ENCODE results near the gene DGKQ.
A peak's percentile ranks its signal among the peaks of the same experiment; 100 is the strongest.

The DGKQ gene

GRCh38 chr4:995311-996026 lies 22.1 kb upstream of the DGKQ start:
- no peak for DNase-seq

DNA sequence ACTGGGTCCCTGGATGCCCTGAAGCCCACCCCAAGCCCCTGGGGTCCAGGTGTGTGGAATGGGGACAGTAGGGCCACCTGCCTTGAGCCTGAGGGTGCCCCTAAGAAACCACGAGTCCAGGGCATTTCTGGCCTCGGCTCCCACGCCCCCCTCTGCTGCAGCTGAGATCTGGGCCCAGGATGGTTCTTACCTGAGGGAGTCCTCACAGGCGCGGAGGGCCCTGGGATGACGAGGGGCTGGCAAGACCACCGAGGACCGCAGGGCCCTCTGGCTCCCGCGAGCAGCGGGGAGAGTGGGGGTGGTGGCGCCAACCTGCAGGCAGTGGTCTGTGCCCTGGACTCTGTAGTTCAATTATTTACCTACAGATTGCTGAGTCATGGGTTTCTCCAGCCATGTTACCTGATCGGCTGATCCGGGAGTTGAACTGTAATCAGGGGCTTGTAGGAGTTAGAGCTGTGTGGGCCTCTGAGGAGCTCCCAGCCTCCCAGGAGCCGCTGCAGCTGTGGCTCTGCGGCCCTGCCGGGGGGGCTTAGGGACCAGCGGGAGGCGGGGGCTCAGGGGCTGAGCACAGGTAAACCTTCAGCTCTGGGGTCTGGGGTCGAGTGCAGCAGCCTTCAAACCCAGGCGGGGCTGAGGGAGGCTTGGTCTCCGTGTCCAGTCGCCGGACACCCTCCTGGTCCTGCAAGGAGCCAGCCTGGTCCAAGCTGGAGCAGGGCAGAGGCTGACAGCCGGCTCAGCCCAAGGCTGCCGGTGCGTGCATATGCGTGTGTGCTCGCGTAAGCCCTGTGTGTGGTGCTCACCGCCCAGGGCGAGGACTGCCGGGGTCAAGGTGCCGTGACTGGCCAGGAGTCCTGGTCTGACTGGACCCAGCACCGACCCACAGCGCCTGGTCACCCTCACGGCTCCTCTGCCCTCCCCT lies 20.0 kb upstream of the DGKQ start, which contains the start of gene SLC26A1:
TSS of gene SLC26A1 (minus strand) at position 294 of the 919 bp plus-strand sequence. CDS start 1,701 bp downstream, outside the sequence.
- no peak for DNase-seq

GRCh38 chr4:992297-993110 lies 19.1 kb upstream of the DGKQ start:
- no peak for DNase-seq

DNA sequence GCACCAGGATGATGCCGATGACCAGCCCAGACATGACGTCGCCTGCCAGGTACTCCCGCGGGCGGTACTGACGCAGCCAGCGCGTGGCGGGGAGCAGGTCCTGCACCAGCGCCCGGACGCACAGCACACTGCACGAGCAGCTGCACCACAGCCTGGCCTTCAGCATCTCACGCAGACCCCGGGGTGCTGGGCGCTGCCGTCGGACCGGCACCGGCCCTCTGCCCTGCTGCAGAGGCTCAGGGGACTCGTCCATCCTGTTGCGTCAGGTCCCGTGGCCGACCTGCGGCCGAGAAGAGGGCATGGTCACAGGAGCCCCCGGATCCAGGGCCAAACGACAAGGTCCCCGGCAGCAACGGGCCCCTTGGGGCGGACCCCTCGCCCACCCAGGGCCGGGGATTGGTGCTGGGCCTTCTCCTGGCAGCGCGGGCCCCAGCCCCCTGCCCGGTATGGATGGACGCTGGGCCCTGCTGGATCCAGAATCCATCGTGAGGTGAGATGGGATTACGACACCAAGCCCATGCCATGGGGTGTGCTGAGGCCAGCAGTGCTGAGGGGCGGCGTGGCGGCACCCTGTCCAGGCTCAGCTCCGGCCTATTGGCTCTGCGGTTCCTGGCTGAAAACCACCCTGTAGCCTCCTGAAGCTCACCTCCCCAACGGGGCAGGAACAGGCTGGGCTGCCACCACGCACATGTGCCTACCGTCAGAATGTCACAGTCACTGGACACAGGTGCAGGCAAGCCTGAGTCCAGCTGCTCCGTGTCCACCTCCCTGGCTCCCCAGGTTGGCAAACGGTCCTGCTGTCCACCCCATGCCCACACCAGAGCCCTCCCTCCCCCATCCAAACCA lies 18.3 kb upstream of the DGKQ start:
- no peak for DNase-seq

DNA sequence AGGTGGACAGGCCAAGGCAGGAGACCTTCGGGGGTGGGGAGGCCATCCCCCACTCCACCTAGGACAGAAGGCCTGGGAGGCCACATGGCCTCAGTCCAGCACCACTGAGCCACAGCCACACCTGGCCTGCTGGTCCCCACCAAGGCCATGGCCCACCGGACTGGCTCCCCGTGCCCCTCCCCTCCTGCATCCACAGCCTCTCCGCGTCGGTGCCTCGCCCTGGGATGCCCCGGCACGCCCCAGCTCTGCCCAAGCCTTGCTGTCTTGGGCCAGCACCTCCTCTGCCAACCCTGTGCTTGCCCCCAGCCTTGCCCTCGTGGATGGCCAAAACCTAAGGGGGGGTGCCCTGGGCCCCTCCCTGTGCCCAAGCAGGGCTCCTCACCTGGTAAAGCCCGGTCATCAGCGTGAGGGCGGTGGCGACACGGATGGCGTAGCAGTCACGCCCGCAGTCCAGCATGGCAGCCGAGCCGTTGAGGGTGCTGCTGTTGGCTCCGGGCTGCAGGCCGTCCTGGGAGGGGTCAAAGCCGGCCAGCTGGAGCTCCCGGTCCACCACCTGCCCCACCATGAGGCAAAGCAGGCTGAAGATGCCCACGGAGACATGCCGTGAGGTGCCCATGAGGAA lies 17.5 kb upstream of the DGKQ start:
- DNase-seq, result no peak

DNA sequence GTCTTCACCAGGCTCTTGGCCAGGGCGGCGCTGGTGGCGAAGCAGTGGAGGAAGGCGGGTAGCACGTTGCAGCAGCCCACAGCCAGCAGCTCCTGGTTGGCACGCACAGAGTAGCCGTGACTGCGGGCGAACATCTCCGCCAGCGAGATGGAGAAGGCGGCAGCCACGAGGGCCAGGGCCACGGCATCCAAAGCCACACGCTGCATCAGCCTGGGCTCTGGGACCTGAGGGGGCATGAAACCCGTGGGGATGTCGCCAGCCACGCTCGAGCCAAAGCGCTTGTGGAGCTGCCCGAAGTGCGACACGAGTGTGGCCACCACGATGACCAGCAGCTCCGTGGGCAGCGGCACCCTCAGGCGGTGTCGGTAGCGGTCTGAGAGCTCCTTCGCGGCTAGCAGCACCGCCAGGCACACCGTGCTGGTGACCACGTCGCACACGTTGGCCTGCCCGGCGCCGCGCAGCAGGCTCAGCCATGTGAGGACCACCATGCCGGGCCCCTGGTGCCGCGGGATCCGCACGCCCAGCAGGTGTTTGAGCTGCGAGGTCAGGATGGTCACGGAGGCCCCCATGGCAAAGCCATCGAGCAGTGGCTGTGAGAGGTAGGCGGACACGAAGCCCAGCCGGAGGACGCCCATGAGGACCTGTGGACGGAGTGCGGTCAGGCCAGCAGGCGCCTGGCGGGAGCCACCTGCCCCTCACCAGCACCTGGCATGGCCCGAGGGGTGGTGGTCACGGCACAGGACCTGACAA lies 16.5 kb upstream of the DGKQ start:
- DNase-seq, result no peak

DNA sequence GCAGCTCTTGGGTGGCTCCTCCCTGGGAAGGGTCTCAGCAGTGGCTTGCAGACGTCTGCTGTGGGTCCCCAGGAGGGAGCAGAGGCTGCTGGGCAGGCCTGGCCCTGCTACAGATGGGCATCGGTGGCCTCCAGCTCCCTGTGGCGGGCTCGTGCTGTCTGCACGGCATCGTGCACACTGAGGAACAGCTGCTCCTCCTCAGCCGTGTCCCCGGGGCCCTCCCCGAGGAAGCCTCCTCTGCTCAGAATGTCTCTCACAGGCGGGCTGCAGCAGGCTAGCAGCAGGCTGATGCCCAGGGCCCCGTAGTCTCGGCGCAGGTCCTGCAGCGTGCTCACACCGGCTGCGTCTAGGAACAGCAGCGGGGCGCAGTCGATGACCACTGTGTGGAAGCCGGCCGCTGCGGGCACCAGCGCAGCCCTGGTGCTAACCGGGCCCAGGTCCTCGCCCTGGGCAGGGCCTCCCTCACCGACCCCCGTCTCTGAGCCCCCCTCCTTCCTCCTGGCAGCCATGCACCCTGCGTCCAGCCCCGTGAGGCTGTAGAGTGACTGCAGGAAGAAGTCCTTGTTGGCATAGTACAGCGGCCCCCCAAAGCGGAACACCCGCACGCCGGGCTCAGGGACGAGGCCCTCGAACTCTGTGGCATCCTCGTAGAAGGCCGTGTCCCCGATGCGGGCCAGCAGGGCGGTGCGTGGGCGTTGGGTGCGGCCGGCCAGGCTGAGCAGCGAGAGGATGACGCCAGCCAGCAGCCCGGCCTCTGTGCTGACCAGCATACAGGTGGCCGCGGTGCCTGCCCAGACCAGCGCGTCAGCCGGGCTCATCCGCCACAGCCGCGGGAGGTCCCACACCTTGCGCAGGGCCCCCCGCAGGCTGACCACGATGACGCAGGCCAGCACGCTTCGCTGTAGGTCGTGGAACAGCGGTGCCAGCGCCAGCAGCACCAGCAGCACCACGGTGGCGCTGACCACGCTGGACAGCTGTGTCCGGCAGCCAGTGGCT lies 15.7 kb upstream of the DGKQ start:
- no peak for DNase-seq

GRCh38 chr4:987624-988513 lies 14.5 kb upstream of the DGKQ start:
- DNase-seq, result no peak

DNA sequence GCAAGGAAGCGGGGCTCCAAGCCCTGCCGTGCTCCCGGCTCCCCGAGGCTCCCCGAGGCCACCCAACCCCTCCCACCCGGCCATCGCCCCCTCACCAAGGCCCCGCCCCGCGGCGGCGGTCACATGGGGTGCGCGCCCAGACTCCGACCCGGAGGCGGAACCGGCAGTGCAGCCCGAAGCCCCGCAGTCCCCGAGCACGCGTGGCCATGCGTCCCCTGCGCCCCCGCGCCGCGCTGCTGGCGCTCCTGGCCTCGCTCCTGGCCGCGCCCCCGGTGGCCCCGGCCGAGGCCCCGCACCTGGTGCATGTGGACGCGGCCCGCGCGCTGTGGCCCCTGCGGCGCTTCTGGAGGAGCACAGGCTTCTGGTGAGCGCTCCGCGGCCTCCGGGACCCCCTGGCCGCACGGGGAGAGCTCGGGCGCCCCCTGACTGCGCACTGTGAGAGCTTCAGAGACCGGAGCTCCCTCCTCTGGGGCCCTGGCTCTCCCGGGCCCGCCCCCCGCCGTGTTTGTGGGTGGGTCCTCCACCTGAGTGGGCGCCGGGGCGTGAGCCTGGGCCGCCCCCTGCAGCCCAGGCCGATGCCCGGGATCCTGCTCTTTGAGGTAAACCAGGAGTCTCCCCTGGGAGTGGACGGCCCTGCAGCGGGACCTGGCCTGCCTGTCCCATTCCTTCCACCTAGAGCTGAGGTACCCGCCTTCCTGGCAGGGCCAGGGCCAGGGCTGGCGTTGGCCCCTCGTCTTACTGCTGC lies 13.7 kb upstream of the DGKQ start, which contains the start of gene IDUA:
TSS of gene IDUA (plus strand) at position 166 of the 745 bp plus-strand sequence. CDS start at position 207, 41 bp downstream.
- DNase-seq, result peak; percentile 87

GRCh38 chr4:986428-986878 lies 13.1 kb upstream of the DGKQ start:
- no peak for DNase-seq

DNA sequence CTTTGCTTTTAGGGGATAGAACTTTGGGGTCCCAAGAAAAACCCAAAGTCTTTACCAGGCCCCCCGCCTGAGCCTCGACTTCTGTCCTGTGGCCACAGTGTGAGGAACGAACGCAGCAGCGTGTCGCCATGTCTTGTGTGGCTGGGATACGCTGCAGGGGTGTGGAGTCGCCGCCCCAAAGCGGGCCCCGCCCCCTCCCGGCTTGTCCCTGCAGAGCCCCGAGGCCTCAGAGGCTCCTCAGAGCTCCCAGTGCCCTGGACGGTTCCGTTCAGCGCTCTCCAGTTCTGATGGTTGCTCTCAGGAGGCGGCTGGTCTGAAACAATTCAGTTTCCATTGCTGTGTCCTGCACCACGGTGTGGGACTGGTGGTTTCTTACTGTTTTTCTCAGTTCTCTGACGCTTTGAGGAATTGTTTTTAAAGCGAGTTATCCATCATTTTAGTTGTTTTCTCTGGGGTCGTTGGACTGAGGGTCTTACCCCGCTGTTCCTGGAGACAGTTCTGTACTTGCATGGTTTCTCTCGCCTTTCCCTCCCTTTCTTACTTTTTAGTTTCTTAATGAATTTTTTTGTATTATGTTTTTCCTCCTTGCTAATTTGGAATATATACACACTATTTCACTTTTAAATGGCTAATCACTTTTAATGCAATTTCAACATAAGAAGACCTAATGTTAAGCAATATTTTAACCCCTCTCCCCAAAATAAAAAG lies 11.9 kb upstream of the DGKQ start:
- DNase-seq, result peak; percentile 78

DNA sequence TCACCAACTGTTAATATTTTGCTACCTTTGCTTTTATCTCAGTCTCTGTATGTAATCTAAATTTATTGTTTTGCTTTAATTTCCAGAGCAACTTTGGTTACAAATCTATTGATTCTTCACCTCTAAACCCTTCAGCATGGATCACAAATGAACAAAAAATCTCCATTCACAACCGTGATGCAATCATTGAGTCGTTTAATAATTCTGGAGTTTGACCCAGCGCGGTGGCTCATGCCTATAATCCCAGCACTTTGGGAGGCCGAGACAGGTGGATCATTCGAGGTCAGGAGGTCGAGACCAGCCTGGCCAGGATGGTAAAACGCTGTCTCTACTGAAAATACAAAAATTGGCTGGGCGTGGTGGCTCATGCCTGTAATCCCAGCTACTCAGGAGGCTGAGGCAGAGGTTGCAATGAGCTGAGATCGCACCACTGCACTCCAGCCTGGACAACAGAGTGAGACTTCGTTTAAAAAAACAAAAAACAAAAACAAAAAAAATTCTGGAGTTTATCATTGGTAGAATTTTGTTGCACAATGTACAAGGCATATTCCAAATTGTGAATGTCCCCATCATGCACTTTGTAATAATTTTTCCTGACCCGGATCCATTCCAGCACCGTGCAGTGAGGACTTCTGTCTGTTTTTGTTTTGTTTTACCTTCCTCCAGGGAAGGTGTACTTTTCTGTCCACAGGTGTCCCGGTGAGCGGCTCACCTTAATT lies 11.1 kb upstream of the DGKQ start:
- no peak for DNase-seq

DNA sequence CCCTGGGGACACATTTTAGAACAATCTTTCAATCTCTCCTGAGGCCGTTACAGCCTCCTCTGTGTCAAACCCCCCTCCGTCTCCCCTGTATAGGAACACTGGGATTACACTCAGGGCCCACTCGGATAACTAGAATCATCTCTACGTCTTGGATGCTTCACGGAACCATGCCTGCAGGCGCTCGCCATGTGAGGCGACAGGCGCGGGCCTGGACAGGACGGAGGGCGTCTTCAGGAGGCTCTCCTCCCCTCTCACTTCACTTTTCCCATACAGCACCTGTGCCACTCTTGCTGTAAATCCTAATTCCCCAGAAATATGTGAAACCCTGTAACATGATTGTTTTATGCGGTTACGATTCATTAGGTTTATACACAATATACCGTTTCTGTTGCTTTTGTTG lies 9.4 kb upstream of the DGKQ start:
- DNase-seq, result no peak

- no peak for DNase-seq
Measured at GRCh38 chr4:982291-982690, 8.9 kb upstream of the DGKQ start.

GRCh38 chr4:978957-979701 lies 5.8 kb upstream of the DGKQ start:
- no peak for DNase-seq
